ENCODE data around the gene CRX.
"Not testable (repeated sequence)": the region's sequence is repeated elsewhere in the genome, so short reads cannot be mapped to it uniquely, and the experiment has no call there.

CRX gene

DNA sequence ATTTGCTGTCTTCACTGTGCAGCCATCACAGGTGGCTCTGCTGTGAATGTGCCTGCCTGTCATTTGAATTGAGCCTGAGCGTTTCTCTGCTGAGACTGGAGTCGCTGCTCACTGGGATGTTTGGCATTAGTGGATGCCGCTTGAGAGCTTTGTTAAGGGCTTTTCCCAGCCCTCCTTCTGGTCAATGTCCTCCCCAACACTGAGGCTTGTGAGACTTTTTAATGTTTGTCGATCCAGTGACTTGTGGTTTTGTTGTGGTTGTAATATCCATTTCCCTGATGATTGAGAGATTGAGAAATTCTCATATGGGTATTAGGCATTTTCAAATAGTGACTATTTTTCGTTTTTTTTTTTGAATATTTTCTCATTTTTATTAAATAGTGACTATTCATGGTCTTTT lies 39.9 kb downstream of the CRX start:
- DNase-seq, result no peak

DNA sequence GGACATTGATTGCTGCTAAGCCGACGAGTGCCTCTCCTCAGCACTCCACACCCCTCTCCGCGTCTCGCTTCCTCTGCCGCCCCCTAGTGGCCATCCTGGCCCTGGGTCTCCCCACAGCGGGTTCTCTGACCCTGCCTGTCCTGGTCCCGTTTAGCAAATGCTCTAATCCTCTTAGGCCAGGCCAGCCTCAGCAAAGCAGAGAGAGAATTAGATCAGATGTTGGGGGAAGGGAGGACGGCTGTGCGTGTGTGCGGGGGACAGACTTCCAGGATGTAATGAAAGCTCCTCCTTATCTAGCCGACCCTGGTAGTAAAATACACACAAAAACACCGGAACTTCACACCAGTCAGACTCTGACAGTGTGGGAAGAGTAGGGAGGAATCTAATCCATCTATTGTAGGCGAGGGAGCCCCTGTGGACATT lies 41.8 kb downstream of the CRX start:
- peak; percentile 68 for DNase-seq

DNA sequence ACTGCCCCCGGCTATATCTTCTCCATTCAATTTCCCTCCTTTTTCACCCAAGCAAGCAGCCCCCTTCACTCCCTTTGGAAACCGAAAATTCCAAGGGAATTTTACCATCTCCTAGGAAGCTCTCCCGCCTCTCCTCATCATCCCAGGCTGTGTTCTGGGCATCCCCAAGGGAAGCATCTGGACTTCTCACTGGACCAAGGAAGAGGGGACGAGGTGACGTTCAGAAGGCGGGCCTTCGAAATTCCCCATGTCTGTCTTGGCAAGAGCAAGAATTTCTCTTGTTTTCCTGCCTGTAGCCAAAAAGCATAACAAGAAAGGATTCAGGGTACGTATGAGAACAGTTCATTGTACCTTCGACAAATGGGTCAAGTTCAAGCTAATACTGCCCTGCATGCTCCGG lies 43.4 kb downstream of the CRX start:
- DNase-seq, result no peak

DNA sequence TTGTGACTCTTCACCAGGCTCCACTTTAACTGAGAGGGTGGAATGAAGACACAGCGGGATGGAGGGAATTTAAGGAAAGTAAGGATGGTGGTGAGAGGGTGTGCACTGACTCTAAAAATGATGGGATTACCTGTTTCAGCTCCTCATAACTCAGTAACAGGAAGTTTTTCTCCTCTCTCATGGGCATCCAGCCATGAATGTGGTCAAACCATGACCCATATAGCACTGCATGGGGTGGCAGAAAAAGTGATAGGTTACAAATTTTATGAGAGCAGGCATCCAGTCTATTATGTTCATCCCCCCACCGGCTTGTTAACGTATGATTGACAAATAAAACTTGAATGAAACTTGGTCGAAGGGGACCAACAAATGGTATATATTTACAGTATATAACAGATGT lies 57.2 kb downstream of the CRX start:
- no peak for DNase-seq

DNA sequence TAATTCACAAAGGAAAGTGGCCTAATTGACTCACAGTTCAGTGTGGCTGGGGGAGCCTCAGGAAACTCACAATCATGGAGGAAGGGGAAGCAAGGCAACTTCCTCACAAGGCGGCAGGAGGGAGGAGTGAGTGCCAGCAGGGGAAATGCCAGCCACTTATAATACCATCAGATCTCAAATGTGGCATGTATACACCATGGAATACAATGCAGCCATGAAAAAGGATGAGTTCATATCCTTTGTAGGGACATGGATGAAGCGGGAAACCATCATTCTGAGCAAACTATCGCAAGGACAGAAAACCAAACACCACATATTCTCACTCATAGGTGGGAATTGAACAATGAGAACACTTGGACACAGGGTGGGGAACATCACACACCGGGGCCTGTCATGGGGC lies 57.6 kb downstream of the CRX start:
- DNase-seq, result not testable (repeated sequence)

DNA sequence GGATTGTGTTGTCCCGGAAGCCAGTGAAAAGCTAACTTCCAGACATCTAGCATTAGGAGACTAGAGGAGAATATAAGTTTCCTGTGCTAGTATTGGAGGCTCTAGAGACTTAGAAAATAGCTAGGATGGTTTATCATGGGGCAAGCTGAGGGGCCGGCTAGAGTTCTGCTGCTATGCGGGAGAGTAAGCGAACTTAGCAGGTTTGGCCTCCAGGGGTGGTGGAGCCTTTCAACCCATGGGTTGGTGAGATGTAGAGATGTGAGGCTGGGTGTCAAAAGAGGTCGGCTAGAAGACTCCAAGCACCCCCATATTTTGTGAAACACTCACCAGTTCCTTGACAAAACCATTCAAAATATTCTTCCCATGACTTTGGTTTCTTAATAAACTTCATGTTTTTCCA lies 60.0 kb downstream of the CRX start:
- no peak for DNase-seq

DNA sequence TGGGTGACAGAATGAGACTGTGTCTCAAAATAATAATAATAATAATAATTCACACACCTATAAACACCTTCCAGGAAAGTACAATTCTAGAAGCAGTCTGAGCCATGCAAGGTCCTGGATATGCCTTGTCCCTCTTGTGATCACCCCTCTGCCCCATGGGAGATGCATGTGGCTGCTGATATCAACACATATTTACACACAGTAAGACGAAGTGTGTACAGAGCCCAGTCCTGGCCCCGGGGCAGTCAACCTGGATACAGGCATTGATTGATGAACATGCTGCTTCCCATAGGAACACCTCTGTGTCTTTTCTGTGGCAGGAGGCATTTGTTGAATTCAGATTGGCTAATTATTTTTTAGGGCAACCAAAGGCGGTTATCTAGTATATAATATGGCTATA lies 61.2 kb downstream of the CRX start:
- DNase-seq, result no peak

DNA sequence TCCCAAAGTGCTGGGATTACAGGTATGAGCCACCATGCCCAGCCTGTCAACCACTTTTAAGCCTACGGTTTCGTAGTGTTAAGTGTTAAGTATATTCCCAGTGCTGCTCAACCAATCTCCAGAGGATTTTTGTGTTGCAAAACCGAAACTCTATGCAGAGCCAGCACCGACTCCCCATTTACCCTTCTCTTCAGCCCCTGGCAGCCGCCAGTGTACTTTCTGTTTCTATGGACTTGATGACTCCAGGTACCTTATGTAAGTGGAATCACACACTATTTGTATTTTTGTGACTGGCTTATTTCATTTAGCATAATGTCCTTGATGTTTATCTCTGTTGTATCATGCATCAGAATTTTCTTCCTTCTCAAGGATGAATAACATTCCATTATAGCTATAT lies 63.3 kb downstream of the CRX start:
- DNase-seq, result no peak

DNA sequence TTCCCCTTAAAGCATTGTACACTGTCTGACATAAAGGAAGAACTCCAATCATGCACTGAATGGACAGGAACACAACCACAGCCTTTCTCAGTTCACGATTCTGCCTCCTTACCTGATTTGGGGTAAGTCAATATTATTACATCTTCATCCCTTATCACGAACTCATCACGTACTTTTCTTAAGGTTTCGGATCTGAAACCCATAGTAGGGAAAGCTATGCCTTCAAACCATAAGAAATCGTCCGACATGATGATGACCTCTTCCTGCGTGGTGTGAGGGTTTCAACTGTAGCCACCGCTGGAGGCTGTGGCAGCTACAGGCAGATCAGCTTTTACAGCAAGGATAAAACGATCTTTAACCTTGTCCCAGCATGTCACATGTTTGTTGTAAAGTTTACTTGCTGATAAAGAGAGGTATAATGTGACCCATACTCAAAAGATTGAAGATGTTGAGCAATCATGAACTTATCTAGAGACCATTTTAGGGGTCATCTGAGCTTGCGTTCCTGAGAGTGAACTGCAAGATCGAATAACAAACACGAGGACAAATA lies 64.3 kb downstream of the CRX start, which contains the start of gene SULT2A1:
SULT2A1 (minus strand) TSS at position 306 of the 550 bp plus-strand sequence; CDS start at position 248, 58 bp downstream.
- DNase-seq, result no peak

DNA sequence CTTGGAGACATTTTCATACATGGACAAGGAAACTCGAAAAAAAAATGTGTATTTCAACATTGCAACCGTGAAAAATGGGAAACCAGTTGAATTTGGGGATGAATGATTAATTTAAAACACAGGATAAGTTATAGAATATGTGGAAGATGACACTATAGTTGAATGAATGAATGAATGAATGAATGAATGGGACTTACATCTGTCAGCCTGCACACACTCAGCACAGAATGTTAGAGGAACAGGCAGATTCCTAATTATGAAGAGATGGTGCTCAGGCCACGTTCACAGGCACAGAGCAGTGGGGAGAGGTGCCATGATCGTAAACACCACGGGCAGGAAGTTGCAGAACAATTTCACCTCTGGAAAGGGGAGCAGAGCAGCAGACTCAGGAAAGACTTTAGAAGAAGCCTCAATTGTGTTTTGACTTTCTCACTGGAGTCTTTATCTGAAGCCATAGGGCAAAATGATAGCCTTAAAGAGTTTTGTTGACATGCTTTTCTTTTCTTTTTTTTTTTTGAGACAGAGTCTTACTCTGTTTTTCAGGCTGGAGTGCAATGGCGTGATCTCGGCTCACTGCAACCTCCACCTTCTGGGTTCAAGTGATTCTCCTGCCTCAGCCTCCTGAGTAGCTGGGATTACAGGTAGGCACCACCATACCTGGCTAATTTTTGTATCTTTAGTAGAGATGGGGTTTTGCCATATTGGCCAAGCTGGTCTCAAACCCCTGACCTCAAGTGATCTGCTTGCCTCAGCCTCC lies 69.3 kb downstream of the CRX start:
- DNase-seq, result no peak

DNA sequence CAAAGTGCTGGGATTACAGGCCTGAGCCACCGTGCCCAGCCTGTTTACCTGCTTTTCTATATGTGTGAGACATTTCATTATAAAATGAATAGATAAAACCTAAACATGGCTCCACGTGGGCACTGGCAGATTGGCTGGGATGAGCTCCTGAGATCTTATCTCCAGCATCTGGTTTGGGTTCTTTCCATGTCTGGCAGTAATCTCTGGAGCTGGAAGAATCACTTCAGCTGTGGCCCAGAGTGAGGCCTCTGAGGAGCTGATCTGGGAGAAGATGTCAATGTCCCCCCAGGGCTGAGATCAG lies 69.8 kb downstream of the CRX start:
- no peak for DNase-seq

DNA sequence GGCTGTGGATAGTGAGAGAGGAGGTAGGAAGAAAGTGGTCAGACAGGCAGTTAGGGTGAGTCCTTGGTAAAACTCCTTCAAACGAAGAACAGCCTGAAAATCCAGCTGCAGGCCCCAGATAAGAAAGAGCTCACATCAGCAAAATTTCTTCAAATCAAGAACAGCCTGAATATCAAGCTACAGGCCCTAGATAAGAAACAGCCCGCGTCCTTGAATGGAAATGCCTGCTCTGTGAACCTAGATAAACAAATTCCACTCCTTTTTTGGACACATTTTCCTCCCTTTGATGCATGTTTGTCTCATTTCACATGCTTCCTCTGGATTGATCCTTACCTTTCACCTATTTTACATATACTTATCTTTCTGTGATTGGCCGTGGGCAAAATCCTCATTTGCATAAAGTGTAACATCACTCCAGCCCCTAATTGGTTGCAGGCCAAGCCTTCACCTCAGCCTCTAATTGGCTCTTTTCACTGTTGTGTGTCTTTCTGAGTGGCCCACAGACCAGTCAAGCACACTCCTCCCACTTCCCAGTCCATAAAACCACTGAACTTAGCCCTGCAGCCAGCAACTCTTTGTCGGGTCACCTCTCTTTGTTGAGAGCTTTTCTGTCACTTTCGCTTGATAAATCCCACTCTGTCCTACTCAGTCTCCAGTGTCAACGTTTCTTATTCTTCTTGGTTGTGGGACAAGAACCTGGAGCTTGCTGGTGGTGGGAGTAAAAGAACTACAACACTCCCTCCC lies 70.4 kb downstream of the CRX start:
- no peak for DNase-seq
